ENCODE data around the gene ARMH1. TPM values are rescaled to one million over a fixed set of nuclear protein-coding genes. Genes with fewer than 3 reads are reported as not detected.
"Not testable (repeated sequence)": the region's sequence is repeated elsewhere in the genome, so short reads cannot be mapped to it uniquely, and the experiment has no call there.

ARMH1 gene
- polyA plus RNA-seq, 1 donor = 2.2 TPM

DNA sequence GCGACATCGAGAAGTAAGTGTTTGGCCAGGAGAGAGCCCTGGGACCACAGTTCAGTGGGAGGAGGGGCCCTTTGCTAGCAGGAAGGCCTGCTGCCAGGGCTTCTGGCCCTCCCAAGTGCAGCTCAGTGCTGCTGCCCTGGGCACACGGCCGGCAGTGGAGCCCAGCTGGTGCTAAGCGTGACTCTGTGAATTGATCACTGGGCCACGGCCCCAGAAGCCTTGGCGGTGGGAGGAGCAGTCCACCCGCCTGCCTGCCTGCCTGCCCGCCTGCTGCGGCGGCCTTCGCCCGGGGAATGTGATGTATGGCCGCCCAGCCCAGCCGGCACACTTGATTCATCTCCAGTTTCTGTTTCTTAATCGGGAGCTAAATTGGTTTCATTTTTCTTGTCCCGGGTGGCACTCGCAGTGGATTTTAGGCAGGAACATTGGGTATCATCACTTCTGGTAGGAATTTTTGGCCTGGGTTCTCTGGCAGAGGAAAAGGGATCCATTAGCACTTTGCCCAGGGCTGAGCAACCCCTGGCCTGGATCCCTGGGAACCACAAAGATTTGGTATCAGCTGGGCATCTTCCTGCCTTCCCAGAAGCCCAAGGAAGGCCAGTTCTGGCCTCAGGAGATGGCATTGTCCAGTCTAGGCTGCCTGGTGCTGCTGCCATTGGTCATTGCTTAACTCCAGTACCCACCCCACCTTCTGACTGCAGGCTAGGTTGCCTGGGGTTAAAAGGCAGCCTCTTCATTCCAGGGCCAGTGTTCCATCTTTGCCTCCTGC, 28.9 kb upstream of the ARMH1 start:
- peak; percentile 63 for DNase-seq

DNA sequence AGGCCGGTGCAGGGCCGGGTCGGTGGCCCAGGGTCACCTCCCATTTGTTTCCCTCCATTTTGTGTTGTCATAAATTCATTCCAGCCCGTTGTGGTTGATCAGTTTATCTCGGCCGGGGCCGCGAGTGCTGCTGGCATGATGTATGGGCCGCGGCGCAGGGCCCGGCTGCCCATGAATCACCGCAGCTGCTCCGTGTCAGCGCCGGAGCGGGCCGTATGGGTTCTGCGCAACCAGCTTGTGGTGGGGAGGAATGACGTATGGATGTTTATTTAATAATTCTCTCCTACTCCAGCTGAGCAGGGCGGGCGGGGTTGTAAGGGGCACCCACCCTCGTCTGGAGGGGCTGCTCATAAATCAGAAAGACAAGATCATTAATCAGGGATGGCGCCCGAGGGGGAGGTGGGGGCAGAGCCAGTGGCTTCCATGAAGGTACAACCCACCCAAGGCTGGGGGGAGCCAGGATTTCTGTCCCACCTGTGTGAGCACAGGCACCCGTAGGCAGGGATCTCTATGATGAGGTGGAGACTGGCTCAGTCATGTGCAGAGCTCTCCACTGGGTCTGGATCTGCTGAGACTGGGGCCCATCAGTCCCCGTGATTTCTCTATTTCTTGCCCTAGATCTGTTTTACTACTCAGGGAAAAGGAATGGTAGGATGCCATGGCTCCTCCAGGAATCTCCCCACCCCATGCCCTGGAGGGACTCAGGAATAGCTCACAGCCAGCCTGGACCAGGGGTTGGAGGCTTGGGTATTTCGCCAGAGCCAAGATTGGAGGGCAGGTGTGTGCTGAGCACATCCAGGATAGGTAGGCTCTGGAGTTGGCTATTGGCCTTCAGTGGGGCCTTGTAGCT, 28.0 kb upstream of the ARMH1 start:
- DNase-seq = no peak

DNA sequence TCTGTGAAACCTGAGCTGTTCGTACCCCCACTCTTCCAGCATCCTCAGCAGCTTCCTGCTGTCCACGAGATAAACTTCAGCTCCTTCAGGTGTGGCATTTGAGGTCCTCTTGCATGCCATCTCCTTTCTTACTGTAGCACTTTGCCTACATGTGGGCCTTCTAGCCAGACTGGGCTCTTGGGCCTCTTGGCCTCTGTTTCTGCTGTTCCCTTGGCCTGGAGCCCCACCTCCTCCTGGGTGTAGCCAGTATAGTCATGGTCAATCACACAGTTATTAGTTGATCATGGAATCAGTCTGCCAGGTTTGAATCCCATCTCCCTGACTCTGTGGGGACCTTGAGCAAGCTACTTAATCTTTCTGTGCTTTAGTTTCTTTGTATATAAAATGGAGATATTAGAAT, 26.6 kb upstream of the ARMH1 start:
- DNase-seq = no peak

DNA sequence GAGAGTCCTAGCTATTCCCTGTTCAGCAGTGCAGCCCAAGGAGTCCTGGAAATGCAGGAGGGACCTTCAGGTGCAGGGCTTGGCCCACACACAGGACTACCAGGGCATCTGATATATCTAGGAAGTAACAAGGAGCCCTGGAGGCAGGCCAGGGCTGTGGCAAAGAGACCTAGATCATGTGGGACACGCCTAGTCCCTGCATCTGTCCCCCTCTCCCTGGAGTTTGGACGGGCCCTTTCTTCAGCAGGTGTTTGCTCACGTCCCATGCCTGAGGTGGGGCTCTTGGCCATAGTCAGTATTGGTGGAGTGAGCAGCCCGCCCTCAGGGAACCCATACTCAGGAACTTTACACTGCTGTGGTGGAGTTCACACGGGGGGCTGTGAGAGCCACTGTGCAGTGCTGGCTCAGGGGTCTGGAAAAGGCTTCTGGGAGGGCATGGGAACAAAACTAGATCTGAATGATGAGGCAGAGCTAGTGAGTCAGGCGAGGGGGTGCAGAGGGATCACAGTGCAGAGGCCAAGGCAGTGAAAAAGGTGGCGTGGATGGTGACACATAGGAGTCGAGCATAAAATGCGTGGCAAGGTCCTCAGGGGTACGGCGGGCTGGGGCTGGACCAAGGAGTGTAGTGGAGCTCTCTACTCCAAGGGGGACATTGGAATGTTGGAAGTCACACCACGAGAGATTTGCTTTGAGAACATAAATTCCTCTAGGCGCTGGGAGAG, 25.8 kb upstream of the ARMH1 start:
- no peak for DNase-seq

DNA sequence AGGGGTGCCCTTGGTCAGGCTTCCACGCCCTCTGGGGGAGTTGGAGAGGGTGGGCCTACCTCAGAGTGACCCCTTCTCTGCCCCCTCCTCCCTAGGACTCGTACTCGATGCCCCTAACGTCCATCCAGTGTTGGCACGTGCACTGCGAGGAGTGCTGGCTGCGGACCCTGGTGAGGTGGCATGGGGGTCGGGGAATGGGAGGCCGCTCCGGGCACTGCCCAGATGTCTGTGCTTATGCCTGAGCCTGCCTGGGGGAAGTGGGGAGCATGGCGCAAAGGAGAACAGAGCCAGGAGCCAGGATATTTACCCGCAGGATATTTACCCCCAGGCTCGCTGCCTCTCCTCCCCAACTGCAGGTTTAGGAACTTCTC, 24.7 kb upstream of the ARMH1 start:
- DNase-seq = no peak

DNA sequence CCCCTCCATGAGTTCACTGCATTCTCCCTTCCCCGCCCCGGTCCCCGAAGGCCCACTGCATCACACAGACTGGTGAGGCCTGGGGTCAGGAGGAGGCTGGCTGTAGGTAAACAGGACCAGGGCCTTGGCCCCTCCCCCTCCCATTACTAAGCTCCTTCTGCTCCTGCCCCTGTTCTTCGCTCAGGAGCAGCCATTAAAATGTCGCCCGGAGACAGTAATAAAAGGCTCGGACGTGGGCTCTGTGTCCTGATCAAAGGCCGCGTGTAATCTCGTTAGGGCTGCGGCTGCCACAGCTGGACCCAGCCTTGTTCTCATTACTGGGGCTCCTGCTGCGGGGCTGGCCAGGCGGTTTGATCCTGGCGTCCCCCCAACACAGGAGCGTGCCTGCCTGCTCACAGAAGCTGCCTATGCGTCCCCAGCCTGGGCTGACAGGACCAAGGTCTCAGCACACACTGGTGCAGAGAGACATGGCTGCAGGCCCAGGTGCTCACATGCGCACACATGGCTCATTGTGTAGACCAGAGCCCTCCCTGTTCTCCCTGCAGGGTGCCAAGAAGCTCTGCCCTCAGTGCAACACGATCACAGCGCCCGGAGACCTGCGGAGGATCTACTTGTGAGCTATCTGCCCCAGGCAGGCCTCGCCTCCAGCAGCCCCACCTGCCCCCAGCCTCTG, 24.2 kb upstream of the ARMH1 start:
- no peak for DNase-seq

DNA sequence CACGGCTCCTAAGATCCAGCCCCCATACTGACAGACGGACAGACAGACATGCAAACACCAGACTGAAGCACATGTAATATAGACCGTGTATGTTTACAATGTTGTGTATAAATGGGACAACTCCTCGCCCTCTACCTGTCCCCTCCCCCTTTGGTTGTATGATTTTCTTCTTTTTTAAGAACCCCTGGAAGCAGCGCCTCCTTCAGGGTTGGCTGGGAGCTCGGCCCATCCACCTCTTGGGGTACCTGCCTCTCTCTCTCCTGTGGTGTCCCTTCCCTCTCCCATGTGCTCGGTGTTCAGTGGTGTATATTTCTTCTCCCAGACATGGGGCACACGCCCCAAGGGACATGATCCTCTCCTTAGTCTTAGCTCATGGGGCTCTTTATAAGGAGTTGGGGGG, 23.4 kb upstream of the ARMH1 start:
- no peak for DNase-seq

DNA sequence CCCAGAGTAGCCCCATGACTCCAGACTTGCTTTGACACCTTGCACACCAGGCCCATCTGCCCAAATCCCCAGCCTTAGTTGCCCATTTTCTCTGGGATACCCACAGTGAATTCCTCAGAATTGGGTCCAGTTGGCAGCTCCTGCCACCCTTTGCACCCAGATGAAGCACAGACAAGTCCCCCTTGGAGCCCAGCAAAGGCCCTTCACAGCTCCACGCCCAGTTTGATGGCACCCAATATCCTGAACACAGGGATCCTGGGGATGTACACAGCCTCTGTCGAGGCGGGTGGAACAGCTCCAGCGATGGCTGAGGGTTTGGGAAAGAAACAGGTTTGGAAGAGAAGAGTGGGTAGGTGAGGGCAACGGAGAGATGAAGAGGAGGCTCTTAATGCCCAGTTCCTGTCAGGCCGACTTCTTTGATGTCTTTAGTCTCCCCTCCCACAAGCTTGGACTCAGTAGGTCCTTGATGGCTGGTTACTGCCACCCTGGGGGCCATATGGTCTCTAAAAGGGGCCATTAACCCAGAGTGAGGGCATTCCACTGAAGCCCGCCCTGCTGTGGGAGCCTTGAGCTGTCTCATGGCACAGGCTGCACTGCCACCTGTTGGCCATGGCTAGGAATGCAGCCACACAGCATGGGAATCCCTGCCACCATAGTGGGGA, 21.9 kb upstream of the ARMH1 start:
- DNase-seq = peak; percentile 68

DNA sequence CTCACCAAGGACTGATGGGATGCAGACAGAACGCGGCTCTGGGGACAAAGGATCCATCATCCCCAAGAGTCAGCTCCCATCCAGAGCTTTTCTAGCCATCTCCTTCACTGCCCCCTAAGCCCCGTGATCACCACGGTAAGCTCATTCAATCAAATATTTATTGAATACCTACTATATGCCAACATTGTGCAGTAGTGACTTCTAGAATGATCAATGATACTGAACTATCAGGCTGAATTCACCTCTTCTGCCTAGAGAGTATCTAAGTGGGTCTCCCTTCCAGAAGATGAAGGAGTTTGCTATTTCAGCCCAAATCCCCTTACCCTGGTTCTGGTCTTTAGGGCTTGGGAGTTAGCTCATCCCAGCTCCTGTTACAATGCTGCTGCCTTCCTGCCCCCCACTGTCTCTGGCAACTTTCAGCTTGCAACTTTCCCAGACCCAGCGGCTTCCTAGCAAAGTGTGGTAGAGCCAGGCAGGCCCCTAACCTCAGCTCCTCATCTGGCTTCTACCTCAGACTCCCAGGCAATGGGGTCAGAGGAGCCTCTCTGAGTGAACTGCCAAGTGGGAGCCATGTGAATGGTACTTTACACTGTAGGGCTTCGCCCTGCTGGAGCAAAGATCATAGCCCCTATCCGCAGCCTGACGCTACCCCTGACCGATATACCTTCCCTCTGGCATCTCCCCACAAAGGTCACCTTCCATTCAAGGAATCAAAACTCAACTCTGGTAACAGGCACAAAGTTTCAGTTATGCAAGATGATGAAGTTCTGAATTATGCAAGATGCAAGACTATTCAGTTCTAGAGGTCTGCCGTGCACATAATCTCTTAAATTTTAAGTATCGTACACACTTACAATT, 21.2 kb upstream of the ARMH1 start:
- no peak for DNase-seq

DNA sequence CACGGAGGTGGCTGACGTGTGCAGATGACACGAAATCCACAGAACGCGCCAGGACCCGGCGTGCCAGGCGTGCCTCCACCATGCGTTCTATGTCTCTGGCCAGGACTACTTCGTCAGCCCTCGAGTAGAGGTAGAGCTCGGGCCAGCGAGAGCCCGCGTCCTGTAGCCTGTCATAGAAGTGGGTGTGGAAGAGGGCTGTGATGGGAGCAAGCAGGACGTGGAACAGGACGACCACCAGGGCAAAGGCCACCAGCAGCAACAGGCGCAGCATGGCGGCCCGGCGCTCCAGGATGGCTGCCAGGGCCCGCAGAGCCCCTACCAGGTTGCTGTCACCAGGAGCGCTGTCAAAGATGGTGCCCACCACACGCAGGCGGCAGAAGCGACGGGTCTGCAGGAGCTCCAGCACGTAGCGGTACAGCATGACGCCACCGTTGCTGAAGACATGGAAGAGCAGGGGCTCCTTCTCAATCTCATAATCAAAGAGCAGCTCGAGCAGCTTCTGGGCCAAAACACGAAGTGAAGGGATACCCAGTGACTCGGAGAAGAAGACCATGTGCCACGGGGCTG, 19.8 kb upstream of the ARMH1 start:
- DNase-seq = no peak

DNA sequence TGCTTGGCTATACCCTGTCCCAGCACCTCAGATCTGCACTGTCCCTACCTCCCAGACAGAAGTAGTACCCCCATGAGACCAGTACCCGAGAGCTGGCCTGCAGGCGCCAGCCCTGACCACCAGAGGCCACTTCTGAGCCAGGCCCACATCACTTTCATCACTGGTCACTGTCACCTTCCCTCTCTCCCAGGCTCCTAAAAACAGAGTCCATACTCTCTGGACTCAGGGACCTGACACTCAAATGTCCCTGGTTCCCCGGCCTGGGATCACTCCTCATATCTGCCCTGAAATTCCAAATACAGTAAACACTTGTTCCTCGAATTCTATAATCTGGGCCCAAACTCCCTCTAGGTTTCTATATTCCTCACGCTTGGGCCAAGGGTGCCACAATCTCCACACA, 18.9 kb upstream of the ARMH1 start:
- no peak for DNase-seq

DNA sequence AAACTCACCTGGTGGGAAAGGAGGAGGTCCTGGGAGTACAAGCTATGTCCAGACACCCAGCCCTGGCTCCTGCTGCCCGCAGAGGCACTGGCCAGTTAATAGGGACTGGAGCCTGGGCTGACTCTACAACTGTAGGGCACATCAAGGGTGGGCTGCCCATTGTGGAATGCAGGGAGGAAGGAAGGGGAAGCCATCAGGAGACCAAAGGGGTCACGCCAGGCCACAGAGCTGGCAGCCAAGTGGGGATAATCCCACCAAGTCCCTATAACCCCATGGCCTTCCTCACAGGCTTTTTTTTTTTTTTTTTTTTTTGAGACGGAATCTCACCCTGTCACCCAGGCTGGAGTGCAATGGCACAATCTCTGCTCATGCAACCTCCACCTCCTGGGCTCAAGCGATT, 14.9 kb upstream of the ARMH1 start:
- DNase-seq = no peak

DNA sequence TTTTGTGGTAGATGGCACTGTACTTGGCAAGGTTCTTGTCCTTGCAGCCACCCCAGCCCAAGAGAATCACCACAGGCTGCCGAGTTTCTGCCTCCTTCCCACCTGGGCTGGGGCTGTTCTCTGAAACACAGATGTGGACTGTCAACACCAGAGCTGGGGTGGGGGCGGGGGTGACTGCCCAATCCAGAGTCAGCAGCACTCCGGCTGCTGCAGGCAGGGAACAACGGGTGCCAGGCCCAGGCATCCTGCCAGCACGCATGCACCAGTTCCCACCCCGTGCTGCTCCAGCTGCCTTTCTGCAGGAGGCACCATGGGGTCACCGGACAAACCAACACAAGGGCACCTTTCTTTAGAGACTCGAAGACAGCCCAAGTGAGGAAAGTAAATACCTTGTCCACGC, 14.3 kb upstream of the ARMH1 start:
- no peak for DNase-seq

DNA sequence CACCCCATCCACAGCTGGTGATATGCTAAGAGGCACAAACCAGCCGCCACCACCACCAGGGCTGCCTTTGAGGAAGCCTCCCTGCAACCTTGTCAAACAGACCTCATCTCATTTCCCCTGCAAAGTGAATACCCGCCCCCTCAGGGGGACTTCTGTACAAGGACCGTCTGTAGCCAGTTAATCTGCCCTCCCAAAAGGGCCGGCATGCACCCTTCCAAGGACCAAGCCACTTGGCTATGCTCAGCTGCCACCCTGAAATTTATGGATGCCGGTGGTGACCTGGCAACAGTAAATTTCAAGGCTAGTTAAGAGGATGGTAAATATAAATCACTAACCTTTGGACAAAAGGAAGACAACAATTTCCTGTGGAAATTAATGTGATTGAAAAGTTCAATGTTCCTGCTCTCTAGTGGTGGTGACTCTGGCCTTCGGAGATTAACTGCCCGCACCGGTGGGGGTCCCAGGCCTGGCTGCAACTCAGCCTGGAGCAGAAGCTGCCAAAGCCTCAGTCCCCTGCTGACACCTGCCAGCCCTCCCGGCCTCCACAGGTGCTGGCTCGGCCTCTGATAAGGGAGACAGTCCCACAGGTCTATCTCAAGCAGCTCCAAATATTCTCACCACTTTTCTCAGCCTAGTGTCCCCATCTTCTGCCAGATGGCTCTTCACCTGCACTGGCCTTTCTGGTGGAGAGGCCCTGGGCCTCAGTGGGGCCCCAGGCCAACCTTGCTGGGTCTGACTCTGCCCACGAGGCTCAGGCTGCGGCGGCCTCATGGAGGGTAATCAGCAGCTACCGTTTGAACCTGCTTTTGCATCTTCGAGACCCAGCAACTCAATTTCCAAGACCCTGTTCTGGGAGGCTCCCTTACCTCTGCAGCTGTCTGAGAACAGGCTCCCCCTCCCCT, 12.5 kb upstream of the ARMH1 start:
- no peak for DNase-seq

DNA sequence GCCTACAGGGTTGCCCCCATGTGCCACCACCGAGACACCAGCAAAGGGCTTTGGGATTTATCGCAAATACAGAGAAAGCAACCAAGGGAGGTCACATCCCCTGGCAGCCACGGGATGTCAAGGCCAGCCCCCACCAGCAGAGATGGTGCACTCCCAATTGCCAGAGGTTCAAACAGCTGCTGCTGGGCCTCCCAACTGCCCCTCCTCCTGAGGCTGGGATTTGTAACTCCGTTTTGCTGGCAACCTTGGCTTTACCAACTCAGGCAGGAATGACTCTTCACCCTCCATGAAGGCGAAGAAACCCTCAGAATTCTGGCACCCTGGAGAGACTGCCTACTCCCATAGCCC, 11.9 kb upstream of the ARMH1 start:
- no peak for DNase-seq

DNA sequence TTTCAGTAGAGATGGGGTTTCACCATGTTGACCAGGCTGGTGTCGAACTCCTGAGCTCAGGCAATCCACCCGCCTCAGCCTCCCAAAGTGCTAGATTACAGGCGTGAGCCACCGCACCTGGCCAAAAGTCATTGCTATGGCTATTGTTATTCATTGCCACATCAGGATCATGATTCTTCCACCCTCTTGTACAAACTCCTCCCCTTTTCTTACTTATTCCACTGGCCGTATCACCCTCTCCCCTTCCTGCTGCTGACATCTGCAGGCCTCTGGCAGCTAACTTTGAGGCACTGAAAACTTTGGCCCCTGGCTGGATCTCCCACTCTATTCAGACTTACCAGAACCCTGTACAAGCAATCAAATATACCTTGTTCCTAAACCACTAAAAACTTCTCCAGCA, 11.1 kb upstream of the ARMH1 start:
- no peak for DNase-seq

DNA sequence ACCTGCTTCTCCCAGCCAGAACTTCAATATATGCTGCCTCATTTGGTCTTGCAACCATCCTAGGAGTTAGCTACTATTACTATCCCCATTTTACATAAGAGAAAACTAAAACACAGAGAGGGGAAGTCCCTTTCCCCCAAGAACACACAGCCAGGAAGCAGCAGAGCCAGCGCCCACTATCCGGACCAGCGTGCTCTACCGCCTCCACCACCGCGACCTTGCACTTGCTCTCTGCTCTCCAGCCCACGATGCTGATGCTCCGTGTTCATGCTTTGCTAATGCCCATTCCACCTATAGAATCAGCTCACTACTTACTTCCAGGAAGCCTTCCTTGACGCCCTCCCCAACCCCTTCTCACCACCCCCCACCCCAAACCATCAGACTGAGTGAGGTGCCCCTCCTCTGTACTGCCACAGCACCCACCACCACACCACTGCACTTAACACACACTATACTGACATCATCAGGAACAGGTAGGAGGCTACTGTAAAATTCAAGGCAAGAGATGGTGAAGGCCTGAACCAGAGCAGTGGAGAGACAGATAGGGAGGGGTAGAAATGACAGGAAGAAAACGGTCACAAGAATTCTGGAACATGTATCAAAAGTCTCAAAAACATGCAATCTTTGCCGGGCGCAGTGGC, 9.7 kb upstream of the ARMH1 start:
- no peak for DNase-seq

DNA sequence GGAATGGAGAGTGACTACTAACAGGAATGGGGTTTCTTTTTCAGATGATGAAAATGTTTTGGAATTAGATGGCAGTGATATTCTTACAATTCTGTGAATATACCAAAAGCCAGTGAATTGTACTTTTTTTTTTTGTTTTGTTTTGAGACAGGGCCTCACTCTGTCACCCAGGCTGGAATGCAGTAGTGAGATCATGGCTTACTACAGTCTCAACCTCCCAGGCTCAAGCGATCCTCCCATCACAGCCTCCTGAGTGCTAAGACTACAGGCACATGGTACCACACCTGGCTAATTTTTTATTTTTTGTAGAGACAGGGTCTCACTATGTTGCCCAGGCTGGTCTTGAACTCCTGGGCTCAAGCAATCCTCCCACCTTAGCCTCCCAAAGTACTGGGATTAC, 7.8 kb upstream of the ARMH1 start:
- DNase-seq = not testable (repeated sequence)
